Measurements from ENCODE around the gene RAD51B. TPM values are rescaled to one million over a fixed set of nuclear protein-coding genes. Genes with fewer than 3 reads are reported as not detected.

RAD51B gene
- total RNA-seq, 1 experiment from 2014 or later, result 29.9 TPM

GRCh38 chr14:68665792-68666204 is 846.2 kb downstream of the RAD51B start:
- ChIA-PET POLR2A (ENCODE audit: unreplicated experiment) (interaction anchor here (0.5 to 0.7 kb wide), 2 partner anchors 362 to 783 kb away, joined by 3 to 6 read pairs; no protein-coding TSS in a partner anchor), CTCF (interaction anchor here (0.5 to 0.6 kb wide), 2 partner anchors 89 to 1068 kb away, joined by 3 read pairs; no protein-coding TSS in a partner anchor)
- no TSS peak for BruUV-seq (replicated peaks)
- no peaks in the 10 kb centered on the region for H3K36me3 ChIP-seq (ENCODE audit: low read depth)
- H4K20me1 ChIP-seq (ENCODE audit: insufficient read depth), result no peaks in the 10 kb centered on the region
- H3K79me2 ChIP-seq (ENCODE audit: low read depth), result no peaks in the 10 kb centered on the region
- peak overlapping the region; percentile 33; the same call in 1 of the 2 replicates for H3K4me2 ChIP-seq
- intact Hi-C loops (cut with micrococcal nuclease; ENCODE audit: unreplicated experiment), result no loop called here
- H3K27me3 ChIP-seq (ENCODE audit: insufficient read depth, low read depth), result no peaks in the 10 kb centered on the region
- H3K9me2 ChIP-seq (ENCODE audit: insufficient read depth), result no peaks in the 10 kb centered on the region
- no peak overlapping the region for H3K4me3 ChIP-seq
- TF ChIP-seq CTCF (conservative IDR thresholded peaks at IDR 0.05), result no peak
- TF ChIP-seq EZH2 (IDR thresholded peaks at IDR 0.05; ENCODE audit: low read depth), result no peak
- H2AFZ ChIP-seq, result no peak overlapping the region
- 0 out of 2 replicates have a peak overlapping the region, but pooled peaks have one; percentile 8 for H3K27ac ChIP-seq
- DNase-seq, result no peak
- H3K9me3 ChIP-seq (ENCODE audit: insufficient read depth, low read depth), result peaks cover 6% of the 10 kb centered on the region; the same call in 1 of the 2 replicates
- H3K4me1 ChIP-seq (replicated peaks; ENCODE audit: insufficient read depth), result peaks cover 68% of the 10 kb centered on the region
- peaks cover 43% of the 10 kb centered on the region for H3F3A ChIP-seq (ENCODE audit: insufficient read depth, low read depth)

- TF ChIP-seq EZH2 (IDR thresholded peaks at IDR 0.05; ENCODE audit: low read depth) (no peak), CTCF (conservative IDR thresholded peaks at IDR 0.05) (no peak)
- Histone ChIP-seq H3F3A (ENCODE audit: insufficient read depth, low read depth) (peaks cover 43% of the 10 kb centered on the region), H3K27ac (0 out of 2 replicates have a peak overlapping the region, but pooled peaks have one; percentile 8), H3K4me3 (no peak overlapping the region), H4K20me1 (ENCODE audit: insufficient read depth) (no peaks in the 10 kb centered on the region), H3K9me3 (ENCODE audit: insufficient read depth, low read depth) (peaks cover 6% of the 10 kb centered on the region; the same call in 1 of the 2 replicates), H3K27me3 (ENCODE audit: insufficient read depth, low read depth) (no peaks in the 10 kb centered on the region), H3K79me2 (ENCODE audit: low read depth) (no peaks in the 10 kb centered on the region), H2AFZ (no peak overlapping the region), H3K4me2 (peak overlapping the region; percentile 33; the same call in 1 of the 2 replicates), H3K36me3 (ENCODE audit: low read depth) (no peaks in the 10 kb centered on the region), H3K9me2 (ENCODE audit: insufficient read depth) (no peaks in the 10 kb centered on the region), H3K4me1 (replicated peaks; ENCODE audit: insufficient read depth) (peaks cover 70% of the 10 kb centered on the region)
- intact Hi-C loops (cut with micrococcal nuclease; ENCODE audit: unreplicated experiment), result no loop called here
- BruUV-seq (replicated peaks), result no TSS peak
- ChIA-PET CTCF (interaction anchor here (0.5 to 0.6 kb wide), 2 partner anchors 89 to 1068 kb away, joined by 3 read pairs; no protein-coding TSS in a partner anchor), POLR2A (ENCODE audit: unreplicated experiment) (interaction anchor here (0.7 kb wide), 1 partner anchor 783 kb away, joined by 3 read pairs; no protein-coding TSS in a partner anchor)
- no peak for DNase-seq
These were observed 846.7 kb downstream of the RAD51B start for GRCh38 chr14:68666236-68666635.

- Histone ChIP-seq H3K79me2 (ENCODE audit: low read depth) (no peaks in the 10 kb centered on the region), H3K27me3 (ENCODE audit: insufficient read depth, low read depth) (no peaks in the 10 kb centered on the region), H3K4me1 (replicated peaks; ENCODE audit: insufficient read depth) (peaks cover 70% of the 10 kb centered on the region), H3K9me3 (ENCODE audit: insufficient read depth, low read depth) (peaks cover 6% of the 10 kb centered on the region; the same call in 1 of the 2 replicates), H3K4me2 (no peak overlapping the region), H3K4me3 (no peak overlapping the region), H3K9me2 (ENCODE audit: insufficient read depth) (no peaks in the 10 kb centered on the region), H4K20me1 (ENCODE audit: insufficient read depth) (no peaks in the 10 kb centered on the region), H2AFZ (no peak overlapping the region), H3K36me3 (ENCODE audit: low read depth) (no peaks in the 10 kb centered on the region), H3F3A (ENCODE audit: insufficient read depth, low read depth) (peaks cover 43% of the 10 kb centered on the region), H3K27ac (no peak overlapping the region)
- no TSS peak for BruUV-seq (replicated peaks)
- TF ChIP-seq EZH2 (IDR thresholded peaks at IDR 0.05; ENCODE audit: low read depth), result no peak
- no peak for TF ChIP-seq CTCF (conservative IDR thresholded peaks at IDR 0.05)
- intact Hi-C loops (cut with micrococcal nuclease; ENCODE audit: unreplicated experiment), result no loop called here
- ChIA-PET CTCF (interaction anchor here (0.6 kb wide), 1 partner anchor 140 kb away, joined by 4 read pairs; no protein-coding TSS in a partner anchor), POLR2A (ENCODE audit: unreplicated experiment) (no interaction called here)
- DNase-seq, result no peak
These were observed 847.3 kb downstream of the RAD51B start for GRCh38 chr14:68666899-68667298.
